Esophagus mucosa (tissue), 1 donor: ENCODE data around the gene LRP1B. TPM values are rescaled to one million over a fixed set of nuclear protein-coding genes. Genes with fewer than 3 reads are reported as not detected.
A peak's percentile ranks its signal among the peaks of the same experiment; 100 is the strongest.

ENCODE experiments used
- ATAC-seq: fragments of 200-7000 bp; cut with Tn5 transposase; one replicate; pipeline ENCODE4 v1.9.1; 2020
- total RNA-seq: library from RNA; stranded (reverse); gene quantifications from one replicate; pipeline ENCODE4 v1.2.4, GENCODE V29; 2023
- donor health status: DM: yes; HTN: yes; CAD: no.

Gene LRP1B
- total RNA-seq, 1 donor from 2014 or later: 0.40 TPM

DNA sequence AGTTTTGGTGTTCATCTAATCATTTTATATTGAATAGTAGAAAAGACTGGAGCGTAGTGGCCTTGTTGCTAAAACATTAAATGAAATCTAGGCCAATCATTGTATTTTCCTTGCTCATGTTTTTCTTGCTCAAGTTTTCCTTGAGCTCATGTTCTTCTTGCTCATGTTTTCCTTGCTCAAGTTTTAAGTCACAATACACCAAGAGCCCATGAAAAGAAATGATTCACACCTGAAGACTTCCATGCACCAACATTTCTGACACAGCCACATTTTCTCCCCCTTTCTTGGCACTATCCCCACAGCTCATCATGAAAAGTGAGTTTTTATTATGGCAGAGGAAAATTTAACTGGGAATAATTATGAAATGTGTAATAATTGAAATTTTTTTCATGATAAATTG lies 92.0 kb downstream of the LRP1B start:
- ATAC-seq: no peak

DNA sequence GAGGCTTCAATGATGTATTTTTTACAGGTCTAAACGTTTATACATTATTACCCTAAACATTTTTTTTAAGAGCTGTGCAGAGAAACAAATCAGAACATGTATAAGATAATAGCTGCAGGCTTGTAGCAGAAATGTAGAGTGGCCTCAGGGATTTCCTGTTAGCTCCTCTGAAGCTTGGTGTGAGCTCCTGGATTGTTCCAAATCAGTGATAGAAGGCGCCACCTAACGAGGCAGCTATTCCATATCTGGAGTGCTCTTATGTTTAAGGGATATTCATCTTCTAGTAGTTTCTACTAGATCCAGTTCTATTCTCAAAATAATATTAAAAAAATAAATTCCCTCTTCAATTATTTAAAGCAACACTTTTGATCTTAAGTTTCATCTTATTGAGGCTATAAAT lies 93.1 kb downstream of the LRP1B start:
- ATAC-seq: no peak

DNA sequence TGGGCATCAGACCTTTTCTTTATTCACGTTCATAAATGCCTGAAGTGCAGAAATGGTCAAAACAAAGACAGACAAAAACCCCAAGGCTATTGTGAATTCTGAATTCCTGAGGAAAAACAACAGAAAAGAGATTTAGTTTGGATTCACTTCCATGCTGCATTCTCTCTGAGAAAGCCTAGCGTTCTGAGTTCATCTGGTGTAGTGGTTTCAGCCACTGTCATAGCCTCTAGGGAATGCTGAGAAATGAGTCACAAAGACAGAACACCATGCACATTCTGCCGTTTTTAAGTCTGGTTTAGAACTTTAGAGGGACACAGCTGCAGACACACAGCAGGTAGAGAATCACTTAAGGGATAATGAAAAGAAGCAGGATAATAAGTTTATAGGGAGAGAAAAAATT lies 93.8 kb downstream of the LRP1B start:
- ATAC-seq: no peak

DNA sequence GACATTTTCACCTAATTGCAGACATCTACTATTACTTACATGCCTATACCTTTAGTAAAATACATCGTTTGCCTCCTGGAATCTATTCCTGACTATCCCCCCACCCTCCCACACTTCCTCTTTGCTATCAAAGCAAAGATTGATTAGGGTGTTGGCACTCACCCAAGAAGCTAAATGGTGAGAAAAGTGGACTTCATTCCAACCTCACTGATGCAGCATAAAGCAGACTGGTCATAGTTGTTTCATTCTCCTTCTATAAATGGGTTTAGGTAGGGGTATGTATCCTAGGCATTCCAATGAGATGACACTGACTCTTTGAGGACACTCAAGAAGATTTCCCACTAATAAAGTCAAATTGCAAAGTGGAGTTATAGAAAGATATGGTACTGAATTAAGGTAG lies 97.4 kb downstream of the LRP1B start:
- no peak for ATAC-seq

DNA sequence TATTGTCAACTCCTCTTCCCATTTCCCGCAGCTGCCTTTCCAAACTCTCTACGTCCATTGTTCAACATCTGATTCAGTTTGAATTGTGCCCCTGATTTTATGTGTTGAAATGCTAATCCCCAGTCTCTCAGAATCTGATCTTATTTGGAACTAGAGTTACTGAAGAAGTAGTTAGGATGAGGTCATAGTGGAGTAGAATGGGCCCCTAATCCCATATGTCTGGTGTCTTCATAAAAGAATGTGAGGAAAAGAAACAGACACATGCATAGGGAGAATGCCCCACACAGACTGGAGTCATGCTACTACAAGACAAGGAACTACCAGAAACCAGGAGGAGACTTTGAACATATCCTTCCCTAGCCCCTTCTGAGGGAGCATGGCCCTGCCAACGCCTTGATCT lies 99.2 kb downstream of the LRP1B start:
- ATAC-seq: no peak

DNA sequence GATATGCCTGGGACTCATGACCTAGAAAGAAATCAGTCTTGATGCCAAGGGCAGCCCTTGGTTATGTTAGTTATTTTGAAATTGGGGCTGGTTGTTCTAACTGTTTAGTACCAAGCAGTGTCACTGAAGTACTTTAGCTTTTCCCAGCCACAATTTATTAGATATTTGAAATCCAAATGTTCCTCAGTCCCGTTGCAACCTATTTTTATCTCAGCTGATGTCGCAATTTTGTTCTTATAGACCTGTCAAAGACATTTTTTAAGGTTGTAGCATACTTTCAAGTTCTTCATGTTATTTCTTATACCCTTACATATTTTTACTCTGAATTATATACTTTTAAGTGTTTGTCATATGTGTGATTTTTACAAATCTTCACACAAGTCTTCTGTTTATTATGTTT lies 100.1 kb downstream of the LRP1B start:
- no peak for ATAC-seq

DNA sequence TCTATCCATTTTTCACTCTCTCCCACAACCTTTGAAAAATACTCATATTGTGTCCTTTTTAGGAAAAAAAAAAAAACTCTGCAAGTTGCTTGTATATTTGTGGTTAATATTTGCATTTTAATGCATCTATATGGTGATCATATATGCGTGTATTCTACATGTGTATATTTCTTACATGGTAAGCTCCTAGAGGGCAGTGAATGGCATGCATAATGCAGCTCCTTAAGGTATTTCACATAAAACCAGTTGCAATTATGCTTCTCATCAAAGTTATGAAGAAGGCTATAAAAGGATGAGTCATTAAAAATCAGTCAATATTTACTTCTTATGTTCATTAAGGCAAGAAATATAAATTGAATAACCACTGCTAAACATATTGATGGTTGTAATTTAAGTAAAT lies 100.8 kb downstream of the LRP1B start:
- no peak for ATAC-seq

DNA sequence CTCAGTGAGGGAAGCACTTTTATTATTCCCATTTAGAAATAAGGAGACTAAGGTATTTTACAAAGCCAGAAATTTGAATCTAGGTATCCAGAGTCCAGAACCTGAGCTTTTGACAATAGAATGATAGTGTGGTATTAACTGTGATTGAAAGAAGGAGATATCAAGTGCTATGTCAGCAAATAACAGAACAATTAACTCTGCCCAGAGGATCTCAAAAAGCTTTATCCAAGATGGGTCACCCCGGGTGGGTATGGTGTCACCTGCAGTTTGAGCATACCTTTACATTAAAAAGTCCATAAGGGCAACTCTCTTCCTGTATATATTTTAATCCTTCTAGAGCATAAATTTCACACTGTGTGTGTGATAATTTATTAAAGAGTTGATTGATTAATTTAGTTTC lies 105.4 kb downstream of the LRP1B start:
- ATAC-seq: no peak

DNA sequence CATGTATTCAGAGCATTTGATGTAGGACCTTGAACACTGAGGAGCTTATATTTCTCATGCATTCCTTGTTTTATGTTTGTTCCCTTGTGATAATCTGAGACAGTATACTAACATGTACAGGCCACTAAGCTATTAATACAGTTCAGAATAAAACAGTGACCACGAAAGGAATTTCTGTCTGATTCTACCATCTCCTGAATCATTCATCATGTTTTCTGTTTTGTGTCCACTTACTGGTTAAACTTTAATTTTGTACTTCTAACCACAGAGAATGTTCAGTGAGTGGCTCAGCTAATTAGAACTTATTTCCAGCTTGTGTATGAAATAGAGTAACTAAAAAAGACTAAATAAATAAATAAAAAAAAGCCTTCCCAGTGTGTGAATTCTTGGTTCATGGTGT lies 110.4 kb downstream of the LRP1B start:
- ATAC-seq: no peak

DNA sequence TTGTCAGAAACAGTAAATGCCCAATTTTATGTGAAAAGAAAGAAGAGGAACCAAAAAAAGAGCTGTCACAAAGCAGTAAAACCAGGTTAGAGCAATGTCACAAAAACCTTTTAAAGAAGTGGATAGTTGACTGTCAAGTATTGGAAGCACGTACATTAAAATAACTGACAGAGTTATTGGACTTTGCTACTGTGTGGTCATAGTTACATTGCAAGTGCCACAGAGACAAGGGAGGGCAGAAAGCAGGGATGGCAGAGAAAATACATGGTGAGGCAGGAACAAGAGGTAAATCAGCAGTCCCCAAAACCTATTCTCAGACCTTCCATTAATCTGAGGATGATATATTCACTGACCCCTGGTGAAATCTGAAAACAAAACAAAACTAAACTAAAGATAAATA lies 116.3 kb downstream of the LRP1B start:
- no peak for ATAC-seq

DNA sequence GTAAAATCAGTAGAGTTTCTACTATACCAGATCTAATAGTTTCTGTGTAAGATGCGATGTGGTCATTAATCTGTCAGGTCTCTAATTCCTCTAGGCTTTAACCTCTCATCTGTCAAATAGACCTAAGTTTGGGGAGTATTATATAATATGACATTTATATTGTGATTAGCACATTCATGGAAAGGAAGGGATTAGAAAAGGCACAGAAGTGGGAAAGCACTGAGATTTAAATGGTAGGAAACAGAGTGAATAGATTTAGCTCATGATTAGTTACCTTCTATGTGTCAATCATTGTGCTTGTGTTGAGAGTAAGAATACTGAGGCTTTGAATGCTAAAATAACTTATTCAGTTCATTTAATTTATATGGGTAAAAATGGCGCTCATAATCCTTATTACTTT lies 118.0 kb downstream of the LRP1B start:
- ATAC-seq: no peak

DNA sequence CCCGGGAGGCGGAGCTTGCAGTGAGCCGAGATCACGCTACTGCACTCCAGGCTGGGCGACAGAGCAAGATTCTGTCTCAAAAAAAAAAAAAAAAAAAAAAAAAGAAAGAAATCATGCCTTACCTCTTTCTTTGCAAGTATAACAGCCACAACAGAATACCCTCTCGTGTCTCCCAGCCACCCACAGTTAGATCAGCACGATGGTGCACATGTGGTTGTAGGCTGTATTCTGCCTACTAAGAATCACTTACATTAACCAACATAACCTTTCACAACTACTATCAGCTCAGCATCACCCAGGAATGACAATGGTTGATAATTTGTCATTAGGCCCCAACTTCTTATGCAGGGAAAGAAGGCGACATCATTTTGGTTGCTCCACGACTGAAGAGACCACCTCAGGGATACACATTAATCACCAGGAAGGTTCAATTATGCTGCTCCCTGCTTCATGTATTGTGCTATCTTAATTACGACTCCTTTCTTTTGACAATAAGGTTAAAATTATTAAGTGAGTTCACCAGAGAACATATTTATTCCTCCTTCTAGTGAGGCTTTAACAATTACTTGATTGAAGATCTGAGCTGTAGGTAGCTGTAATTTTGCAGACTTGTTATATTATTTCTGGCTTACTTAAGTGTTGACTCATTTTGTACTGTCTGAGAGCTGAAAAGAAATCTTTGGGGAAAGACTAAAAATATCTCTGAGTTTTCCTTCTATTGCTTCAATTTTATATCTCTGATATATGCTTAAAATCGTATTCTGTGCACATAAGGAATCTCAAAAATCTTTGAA lies 120.1 kb downstream of the LRP1B start:
- ATAC-seq: no peak

DNA sequence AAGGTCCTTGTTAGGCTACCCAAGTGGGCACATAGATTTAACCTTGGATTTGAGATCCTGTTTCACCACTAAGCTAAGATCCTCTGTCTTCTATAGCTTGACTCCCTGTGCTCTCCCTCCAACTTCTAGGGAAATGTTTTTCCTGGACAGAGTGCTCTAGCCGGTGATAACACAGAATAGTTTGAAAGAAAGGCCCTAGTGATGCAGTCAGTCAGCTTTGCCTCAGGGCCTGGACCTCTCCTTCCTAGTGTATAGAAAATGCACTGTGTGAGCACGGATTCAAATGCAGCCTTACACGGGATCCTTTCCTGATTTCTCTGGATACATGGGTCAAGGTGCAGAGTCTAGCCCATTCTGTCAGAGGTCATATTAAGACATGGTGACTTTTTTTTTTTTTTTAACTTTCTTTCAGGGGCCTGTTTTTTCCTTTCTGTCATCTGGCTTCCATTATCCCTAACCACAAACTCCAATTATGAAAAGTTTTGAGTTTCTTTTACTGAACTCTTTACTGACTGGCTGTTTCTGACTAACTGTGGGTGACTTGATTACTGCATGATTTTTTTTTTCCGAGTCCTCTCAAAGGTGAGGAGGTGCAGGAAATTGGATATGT lies 122.6 kb downstream of the LRP1B start:
- no peak for ATAC-seq

DNA sequence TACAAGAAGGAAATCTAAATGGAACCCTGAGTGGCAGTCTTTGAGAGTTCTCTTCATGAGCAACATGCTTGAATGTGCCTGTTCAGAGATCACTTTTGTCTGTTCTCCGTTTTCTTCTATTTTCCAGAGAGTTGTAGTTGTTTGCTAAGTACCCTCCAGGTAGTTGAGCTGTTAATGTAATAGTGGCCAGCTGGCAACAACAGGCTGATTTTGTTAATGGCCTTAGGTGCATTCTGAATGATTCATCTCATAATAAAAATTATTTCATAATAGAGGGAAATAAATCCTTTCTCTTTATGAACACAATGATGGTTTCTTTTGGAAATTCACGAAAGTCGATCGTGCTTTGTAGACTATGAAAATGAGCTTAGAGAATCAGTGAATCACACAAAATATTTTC lies 136.8 kb downstream of the LRP1B start:
- no peak for ATAC-seq

DNA sequence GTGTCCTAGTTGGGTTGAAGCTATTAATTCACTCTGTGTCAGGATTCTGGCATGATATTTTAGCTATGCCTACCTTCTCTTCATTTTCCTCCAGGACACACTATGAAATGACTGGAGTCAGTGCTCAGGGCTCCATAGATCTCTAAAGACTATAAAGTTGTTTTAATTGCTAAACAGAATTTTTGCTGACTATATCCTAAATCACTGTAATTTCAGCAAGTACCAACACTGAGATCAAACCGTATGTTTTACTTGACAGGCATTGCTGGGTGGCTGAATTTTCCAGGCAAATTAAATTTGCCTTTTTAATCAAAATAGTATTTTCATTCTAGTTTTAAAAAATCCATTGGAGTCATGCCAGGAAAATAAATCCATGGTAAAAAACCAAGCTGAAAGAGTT lies 138.1 kb downstream of the LRP1B start:
- no peak for ATAC-seq

DNA sequence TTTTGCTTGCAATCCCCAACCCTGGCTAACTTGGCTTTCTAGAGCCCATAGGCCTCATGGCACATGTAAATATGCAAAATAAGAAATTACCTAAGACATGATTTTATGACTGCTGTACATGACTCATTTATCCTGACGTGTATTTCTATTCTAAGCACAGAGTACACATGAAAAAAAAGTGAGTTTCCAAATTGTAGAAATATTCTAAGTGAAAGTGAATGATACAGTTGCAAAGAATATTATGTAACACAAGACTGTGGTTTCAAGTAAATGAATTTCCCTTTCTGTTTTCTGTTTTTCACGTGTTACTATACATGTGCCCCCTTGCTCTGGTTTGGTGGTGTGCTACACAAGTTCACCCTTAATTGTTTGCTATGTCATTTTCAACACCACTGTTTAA lies 162.4 kb downstream of the LRP1B start:
- peak; percentile 69 for ATAC-seq

DNA sequence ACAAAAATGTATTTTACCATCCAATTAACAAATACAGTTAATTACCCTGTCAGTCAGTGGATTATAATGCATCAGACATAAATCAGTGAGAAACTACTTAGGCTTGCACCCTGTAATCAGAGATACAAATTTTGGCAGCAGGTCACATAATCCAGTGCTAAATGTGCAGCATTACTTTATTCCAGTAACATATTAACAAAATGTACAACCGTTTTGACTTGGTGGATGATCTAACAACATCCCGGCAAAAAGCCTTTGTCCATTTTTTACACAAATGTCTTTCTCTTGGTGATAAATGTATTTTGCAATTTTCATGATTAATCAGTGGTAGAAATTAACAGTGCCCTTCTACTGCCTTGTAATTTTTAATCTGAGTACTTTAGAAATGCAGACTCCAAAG lies 162.8 kb downstream of the LRP1B start:
- ATAC-seq: no peak

DNA sequence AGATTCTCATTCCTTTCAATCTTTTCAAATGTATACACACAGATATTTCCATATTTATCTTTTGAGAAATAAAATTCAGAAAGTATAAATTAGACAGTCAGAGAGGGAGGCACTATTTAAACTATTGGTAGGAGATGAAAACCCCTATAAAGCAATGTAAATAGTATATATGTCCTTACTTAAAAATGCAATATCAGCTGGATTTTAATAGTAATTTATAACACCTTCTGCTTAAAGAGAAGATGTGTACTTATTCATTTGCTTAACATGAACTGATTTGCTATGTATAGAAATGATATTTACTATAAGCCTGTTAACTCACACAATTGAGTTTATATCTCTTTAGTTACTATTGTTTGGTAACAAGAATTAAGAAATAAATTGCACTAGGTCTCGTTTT lies 163.3 kb downstream of the LRP1B start:
- ATAC-seq: no peak

DNA sequence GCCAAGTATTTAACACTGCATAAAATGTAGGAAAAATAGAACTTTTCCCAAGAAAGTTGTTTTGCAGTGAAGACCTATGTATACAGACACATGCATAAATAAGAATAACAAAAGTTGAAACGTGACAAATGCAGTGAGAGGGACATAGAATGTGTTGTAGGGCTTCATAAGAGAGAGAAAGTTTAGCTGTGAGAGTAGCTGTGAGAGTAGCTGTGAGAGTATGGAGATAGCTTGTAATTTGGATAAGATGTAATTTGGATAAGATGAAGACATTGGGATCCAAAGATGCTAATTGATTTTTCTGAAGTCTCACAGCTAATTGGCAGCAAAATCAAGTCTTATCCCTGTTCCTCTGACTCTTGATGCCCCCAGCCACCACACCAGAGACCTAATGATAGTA lies 170.9 kb downstream of the LRP1B start:
- ATAC-seq: no peak

DNA sequence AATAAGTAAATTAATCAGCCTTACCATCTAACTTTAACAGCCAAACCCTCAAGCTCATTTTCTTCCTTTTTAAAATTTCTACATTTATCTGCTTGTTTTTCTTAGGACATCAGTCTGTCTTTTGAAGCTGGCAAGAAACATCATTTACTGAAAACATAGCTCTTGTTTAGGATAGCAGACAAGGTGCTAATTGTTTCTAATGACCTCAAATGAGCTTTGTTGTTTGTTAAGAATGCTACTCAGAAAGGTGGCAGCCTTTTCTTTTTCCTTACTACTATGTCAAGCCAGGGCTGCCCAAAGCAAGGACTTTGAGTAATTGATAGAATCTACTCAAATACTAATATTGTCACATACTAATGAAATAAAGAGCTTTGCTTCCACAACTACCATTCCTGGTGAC lies 171.8 kb downstream of the LRP1B start:
- ATAC-seq: no peak

DNA sequence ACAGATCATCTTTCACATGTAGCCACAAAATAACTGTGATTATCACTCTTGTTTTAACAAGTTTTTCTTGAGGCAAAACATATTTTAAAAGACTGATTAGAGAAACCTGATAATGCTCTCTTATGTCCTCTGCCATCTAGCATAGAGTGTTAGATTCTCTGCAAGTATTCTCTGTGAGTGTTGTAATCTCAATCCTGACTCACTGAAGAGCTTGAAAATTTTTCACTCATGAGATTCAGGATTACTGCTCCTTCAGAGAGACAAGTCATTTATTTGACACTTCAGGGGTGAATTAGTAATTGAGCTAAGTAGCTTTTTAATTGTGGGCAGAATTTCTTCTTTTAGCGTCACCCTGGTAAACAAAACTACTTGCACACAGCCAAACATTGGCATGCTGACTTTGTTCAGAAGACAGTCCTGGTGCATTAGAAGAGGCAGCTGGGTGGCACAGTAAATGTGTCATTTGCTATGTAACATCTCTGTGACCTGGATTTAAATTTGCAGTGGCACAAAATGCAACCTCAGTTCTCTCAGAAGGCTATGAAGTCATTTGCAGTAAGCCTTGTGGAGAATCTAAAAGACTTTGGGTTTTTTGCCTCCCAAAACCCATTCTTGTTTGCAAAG lies 172.9 kb downstream of the LRP1B start:
- no peak for ATAC-seq

DNA sequence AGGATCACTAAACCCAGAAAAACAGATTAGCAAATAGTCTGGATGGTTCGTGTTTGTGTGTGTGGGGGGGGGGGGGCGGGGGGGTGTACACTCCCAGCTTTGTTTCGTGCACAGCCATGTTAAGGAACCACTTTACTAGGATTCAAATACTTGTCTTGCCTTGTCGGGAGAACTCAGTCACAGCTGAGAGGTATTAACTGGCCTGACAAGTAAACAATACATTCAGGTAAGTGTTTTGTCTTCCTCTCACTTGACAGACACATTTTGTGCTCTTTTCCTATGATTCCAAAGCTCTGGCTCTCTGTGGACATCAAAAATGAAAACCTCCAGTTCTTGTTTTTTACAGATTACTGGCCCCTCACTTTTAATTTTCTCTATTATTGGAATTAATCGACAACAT lies 173.5 kb downstream of the LRP1B start:
- ATAC-seq: no peak

DNA sequence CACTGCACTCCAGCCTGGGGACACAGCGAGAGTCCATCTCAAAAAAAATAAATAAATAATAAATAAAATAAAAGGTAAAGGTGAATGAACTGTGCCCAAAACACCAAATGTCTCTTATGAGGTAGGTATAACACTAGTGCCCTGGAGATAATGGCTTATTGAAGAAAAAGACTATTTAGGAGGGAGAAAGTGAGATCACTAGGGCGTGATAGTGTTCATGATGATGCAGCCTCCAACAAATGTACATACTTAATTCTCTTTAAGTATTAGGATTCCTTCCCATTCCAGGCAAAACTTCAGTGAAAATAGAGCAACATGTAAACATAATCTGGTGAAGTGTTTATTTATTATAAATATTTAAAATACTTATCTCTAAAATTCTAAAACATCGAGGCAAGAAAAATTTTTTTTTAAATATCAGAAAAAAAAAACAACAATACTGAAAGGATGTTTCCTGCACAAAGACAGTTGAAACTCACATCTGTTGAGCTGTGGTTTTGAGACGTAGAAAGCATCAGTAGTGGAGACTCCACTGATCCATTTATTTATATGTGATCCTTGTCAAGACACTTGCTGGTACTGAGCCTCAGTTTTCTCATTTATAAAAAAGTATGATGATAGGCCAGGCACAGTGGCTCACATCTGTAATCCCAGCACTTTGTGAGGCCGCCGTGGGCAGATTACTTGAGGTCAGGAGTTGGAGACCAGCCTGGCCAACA lies 183.3 kb downstream of the LRP1B start:
- no peak for ATAC-seq

DNA sequence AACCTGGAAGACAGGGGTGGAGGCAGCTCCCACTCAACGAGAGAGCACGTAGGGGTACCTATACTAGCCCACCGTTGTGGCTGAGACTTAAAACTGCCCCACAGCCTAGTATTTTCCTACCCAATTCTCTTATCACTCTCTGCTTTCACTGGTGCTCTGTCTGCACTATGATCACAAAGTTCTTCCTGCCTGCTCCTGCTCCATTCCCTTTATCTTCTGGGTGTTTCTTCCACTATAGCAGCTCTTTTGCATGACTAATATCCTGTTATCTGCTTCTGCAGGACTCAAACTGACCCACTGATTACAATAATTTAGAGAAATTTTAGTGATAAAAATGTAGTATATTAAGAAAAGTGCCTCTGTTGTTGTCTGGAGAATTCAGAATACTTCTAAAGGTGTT lies 184.8 kb downstream of the LRP1B start:
- no peak for ATAC-seq
